Subcutaneous adipose tissue (tissue), 4 donors: ENCODE results near the gene TEX51. TPM values are rescaled to one million over a fixed set of nuclear protein-coding genes. Genes with fewer than 3 reads are reported as not detected.

Source experiments
- CTCF ChIP-seq: fragments of 450-650 bp; IDR thresholded peaks from one replicate; pipeline ENCODE4 v1.5.1; 2016; ENCODE audit warnings: low read depth, mild to moderate bottlenecking, control low read depth, antibody characterized with exemption, moderate library complexity
- total RNA-seq, 4 donors: library from RNA; depleted of rRNA; stranded (reverse); fragments of >200 nt; gene quantifications; one replicate each; pipeline ENCODE4 v1.1.0, GENCODE V29; 2016

Gene TEX51
- total RNA-seq, 4 donors from 2014 or later = not detected

- no peak for TF ChIP-seq CTCF
Measured at GRCh38 chr2:126882736-126883665, 15.7 kb upstream of the TEX51 start.

GRCh38 chr2:126883666-126884040 is 15.0 kb upstream of the TEX51 start:
- TF ChIP-seq CTCF = no peak

- TF ChIP-seq CTCF = no peak
Measured at GRCh38 chr2:126884861-126885750, 13.6 kb upstream of the TEX51 start.

GRCh38 chr2:126885751-126886210 is 12.9 kb upstream of the TEX51 start:
- TF ChIP-seq CTCF = no peak

- no peak for TF ChIP-seq CTCF
Measured at GRCh38 chr2:126886211-126886915, 12.3 kb upstream of the TEX51 start.

- TF ChIP-seq CTCF = no peak
Measured at GRCh38 chr2:126886916-126887280, 11.8 kb upstream of the TEX51 start.

- no peak for TF ChIP-seq CTCF
Measured at GRCh38 chr2:126887506-126887905, 11.2 kb upstream of the TEX51 start.
